Smooth muscle cell (in vitro differentiated cells): ENCODE data around the gene SCN5A. TPM values are rescaled to one million over a fixed set of nuclear protein-coding genes. Genes with fewer than 3 reads are reported as not detected.

Source experiments
- DNase-seq: peaks from one replicate; lab custom pipeline; 2025; ENCODE audit not compliant: unreplicated experiment; lab: John Stamatoyannopoulos, UW
- H2AFZ ChIP-seq: fragments of 200-600 bp; sonication (generic); 2 replicates; pipeline ENCODE4 v1.6.0; 2016; ENCODE audit warnings: antibody characterized with exemption, low read depth, mild to moderate bottlenecking
- H3F3A ChIP-seq: fragments of 200-600 bp; sonication (generic); 2 replicates; pipeline ENCODE4 v1.6.0; 2017; ENCODE audit warnings: antibody characterized with exemption, low read depth
- H3K27ac ChIP-seq: fragments of 200-600 bp; sonication (generic); 2 replicates; pipeline ENCODE4 v1.5.1; 2016; ENCODE audit warnings: low read depth, mild to moderate bottlenecking
- H3K27me3 ChIP-seq: fragments of 200-600 bp; sonication (generic); 2 replicates; pipeline ENCODE4 v1.6.1; 2016; ENCODE audit warnings: low read depth, mild to moderate bottlenecking
- H3K36me3 ChIP-seq: fragments of 200-600 bp; sonication (generic); 2 replicates; pipeline ENCODE4 v1.5.1; 2016; ENCODE audit warnings: low read depth
- H3K4me1 ChIP-seq: fragments of 200-600 bp; sonication (generic); 2 replicates; pipeline ENCODE4 v1.5.1; 2016; ENCODE audit warnings: low read depth
- H3K4me2 ChIP-seq: fragments of 200-600 bp; sonication (generic); 2 replicates; pipeline ENCODE4 v1.6.0; 2016; ENCODE audit warnings: mild to moderate bottlenecking
- H3K4me3 ChIP-seq: fragments of 200-600 bp; sonication (generic); 2 replicates; pipeline ENCODE4 v1.5.1; 2016; ENCODE audit warnings: mild to moderate bottlenecking
- H3K79me2 ChIP-seq: fragments of 200-600 bp; sonication (generic); 2 replicates; pipeline ENCODE4 v1.6.0; 2016; ENCODE audit warnings: low read depth, mild to moderate bottlenecking
- H3K9ac ChIP-seq: fragments of 200-600 bp; sonication (generic); 2 replicates; pipeline ENCODE4 v1.6.0; 2016; ENCODE audit warnings: low read depth
- H3K9me3 ChIP-seq: fragments of 200-600 bp; sonication (generic); replicated peaks from 2 replicates; pipeline ENCODE4 v1.5.1; 2016; ENCODE audit warnings: low read depth
- H4K20me1 ChIP-seq: fragments of 200-600 bp; sonication (generic); 2 replicates; pipeline ENCODE4 v1.6.0; 2016; ENCODE audit warnings: low read depth
- WGBS: methylation state at CpG from one replicate; pipeline ENCODE4 v1.1.7; 2016; ENCODE audit warnings: low lambda C conversion rate; 5-methylcytosine and 5-hydroxymethylcytosine counted together
- polyA plus RNA-seq: library from polyadenylated mRNA; unstranded; fragments of >200 nt; fragmentation: Nextera tagmentation; extraction: Ambion mirVana; gene quantifications from 2 replicates; pipeline ENCODE4 v1.2.1, GENCODE V29; 2016
- total RNA-seq: library from RNA; depleted of rRNA; stranded (reverse); fragments of >200 nt; gene quantifications from 2 replicates; pipeline ENCODE4 v1.2.3, GENCODE V29; 2014
- TF ChIP-seq, protein P1 (sequence below): fragments of 200-600 bp; sonication (generic); IDR thresholded peaks from 2 replicates; pipeline ENCODE4 v1.5.1; 2017; ENCODE audit warnings: borderline replicate concordance, mild to moderate bottlenecking, antibody characterized with exemption; ENCODE audit not compliant: insufficient read depth, poor library complexity, severe bottlenecking

SCN5A gene
- total and polyA plus RNA-seq, 2 experiments from 2014 or later: 0.93 to 3.4 TPM

DNA sequence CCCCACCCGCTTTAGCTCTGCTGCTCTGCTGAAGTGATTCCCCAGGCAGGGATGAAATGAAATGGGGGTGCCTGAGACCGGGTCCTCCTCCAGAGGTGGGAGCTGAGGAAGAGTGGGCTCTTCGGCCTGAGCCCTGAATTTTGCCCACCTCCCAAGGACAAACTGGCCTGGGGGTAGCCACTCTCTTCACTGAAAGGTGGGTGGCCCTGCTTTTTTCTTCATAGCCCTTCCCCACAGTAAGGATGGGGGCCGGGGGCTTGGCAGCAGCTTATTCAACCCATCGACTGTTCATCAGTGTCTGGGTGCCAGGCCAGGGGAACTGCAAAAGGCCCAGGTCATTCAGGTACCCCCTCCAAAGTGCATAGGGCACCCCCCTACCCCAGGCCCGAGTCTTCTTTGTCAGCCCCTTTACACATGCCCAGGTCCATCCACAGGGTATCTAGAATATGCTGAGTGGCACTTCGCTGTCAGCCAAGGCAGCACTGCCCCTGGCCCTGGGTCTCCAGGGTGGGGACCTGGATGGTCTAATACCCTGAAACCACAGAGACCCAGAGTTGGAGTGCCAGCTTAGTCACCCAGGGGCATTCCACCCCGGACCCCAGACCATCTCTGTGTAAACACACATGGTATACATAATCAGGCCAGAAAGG lies 7.9 kb downstream of the SCN5A start:
- Histone ChIP-seq H2AFZ (no peak overlapping the region), H3K4me2 (no peak overlapping the region), H3K4me3 (no peak overlapping the region), H4K20me1 (no peaks in the 10 kb centered on the region), H3K79me2 (no peaks in the 10 kb centered on the region), H3K4me1 (peaks cover 11% of the 10 kb centered on the region), H3K27me3 (peaks cover 54% of the 10 kb centered on the region), H3K36me3 (no peaks in the 10 kb centered on the region), H3K27ac (no peak overlapping the region), H3F3A (no peaks in the 10 kb centered on the region), H3K9ac (no peak overlapping the region), H3K9me3 (no peaks in the 10 kb centered on the region)
- TF ChIP-seq, protein P1, sequence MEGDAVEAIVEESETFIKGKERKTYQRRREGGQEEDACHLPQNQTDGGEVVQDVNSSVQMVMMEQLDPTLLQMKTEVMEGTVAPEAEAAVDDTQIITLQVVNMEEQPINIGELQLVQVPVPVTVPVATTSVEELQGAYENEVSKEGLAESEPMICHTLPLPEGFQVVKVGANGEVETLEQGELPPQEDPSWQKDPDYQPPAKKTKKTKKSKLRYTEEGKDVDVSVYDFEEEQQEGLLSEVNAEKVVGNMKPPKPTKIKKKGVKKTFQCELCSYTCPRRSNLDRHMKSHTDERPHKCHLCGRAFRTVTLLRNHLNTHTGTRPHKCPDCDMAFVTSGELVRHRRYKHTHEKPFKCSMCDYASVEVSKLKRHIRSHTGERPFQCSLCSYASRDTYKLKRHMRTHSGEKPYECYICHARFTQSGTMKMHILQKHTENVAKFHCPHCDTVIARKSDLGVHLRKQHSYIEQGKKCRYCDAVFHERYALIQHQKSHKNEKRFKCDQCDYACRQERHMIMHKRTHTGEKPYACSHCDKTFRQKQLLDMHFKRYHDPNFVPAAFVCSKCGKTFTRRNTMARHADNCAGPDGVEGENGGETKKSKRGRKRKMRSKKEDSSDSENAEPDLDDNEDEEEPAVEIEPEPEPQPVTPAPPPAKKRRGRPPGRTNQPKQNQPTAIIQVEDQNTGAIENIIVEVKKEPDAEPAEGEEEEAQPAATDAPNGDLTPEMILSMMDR: no peak
- 78% methylated on average over 8 of the region's 8 CpGs for WGBS
- no peak for DNase-seq

DNA sequence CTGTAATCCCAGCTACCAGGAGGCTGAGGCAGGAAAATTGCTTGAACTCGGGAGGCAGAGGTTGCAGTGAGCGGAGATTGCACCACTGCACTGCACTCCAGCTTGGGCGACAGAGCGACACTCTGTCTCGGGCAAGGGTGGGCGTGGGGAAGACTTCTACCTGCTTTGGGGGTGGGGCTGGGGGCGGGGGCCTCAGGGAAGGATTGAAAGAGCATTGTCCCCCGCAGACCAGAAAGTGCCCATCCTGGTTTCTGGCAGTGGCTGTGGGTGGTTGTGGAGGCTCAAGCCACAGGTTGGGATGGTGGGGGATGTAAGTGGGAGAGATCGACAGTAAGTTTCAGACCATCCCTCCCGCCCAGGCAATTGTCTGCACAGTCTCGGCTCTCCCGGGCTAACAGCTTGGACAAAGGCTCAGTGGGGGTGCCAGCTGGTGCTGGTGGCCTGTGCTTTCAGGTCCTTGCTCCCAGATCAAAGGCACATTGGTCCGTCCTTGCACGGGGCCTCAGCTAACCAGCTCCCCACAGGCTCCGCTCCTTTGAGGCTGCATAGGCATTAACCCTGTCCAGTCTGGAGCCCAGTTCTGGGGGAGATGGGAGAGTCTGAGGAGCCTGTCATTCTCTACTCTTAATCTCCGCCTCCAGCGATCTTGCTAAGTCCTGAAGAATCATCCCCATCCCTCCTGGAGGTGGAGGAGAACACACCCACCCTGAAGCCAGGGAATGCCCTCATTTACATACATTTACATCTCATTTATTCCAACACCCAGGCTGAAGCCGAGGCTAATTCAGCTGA lies 8.6 kb downstream of the SCN5A start:
- Histone ChIP-seq H3F3A (no peaks in the 10 kb centered on the region), H2AFZ (no peak overlapping the region), H3K4me3 (no peak overlapping the region), H3K27ac (no peak overlapping the region), H3K79me2 (no peaks in the 10 kb centered on the region), H3K9ac (no peak overlapping the region), H3K4me1 (peaks cover 11% of the 10 kb centered on the region), H3K4me2 (no peak overlapping the region), H3K36me3 (no peaks in the 10 kb centered on the region), H3K9me3 (no peaks in the 10 kb centered on the region), H4K20me1 (no peaks in the 10 kb centered on the region), H3K27me3 (peaks cover 47% of the 10 kb centered on the region)
- TF ChIP-seq, protein P1: no peak
- 41% methylated on average over 13 of the region's 18 CpGs for WGBS
- no peak for DNase-seq

DNA sequence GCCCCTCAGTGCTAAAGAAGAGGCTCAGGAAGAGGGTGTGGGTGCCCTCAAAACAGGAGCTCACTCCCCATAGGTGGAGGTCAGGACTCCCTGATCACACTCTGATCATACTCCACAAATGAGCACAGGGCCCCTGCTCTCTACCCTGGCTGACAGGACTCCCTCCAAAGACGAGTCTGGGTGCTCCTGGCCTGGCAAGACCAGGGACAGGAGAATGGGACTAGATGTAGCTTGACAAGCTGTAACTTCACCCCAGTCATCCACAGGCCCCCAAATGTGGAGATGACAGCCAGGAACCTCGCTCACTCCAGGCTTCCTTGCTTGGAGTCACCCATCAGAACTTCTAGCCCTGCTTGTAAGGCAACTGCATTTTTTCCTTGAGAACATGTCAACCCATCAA lies 11.1 kb downstream of the SCN5A start:
- TF ChIP-seq, protein P1: no peak
- no peak overlapping the region for H3K4me3 ChIP-seq
- H3K79me2 ChIP-seq: no peaks in the 10 kb centered on the region
- H2AFZ ChIP-seq: no peak overlapping the region
- WGBS: 86% methylated on average over 2 of the region's 2 CpGs
- peaks cover 11% of the 10 kb centered on the region for H3K4me1 ChIP-seq
- DNase-seq: no peak
- no peaks in the 10 kb centered on the region for H4K20me1 ChIP-seq
- H3K4me2 ChIP-seq: no peak overlapping the region
- H3K36me3 ChIP-seq: no peaks in the 10 kb centered on the region
- H3K9me3 ChIP-seq: no peaks in the 10 kb centered on the region
- H3F3A ChIP-seq: no peaks in the 10 kb centered on the region
- peaks cover 49% of the 10 kb centered on the region for H3K27me3 ChIP-seq
- H3K27ac ChIP-seq: no peak overlapping the region
- no peak overlapping the region for H3K9ac ChIP-seq

DNA sequence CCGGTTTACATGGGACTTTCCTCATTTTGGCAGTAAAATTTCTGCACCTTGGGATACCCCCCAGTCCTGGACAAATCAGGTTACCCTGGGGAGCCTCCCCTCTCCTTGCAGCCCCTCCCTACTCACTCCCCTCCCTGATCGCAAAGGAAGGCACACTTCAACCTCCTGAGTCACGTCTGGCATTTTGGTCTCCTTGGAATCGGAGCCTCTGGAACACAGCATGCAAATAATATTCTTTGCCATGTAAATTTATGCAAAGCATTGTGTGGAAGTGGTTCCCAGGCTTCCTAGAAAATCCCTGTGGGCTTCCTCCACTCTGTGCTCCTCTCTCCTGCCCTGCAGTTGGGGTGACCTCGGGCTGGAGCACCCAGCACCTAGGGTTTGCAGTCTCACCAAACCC lies 11.6 kb downstream of the SCN5A start:
- peaks cover 11% of the 10 kb centered on the region for H3K4me1 ChIP-seq
- no peaks in the 10 kb centered on the region for H3K79me2 ChIP-seq
- 63% methylated on average over 5 of the region's 5 CpGs for WGBS
- H3K9me3 ChIP-seq: no peaks in the 10 kb centered on the region
- no peak overlapping the region for H3K4me3 ChIP-seq
- H3K36me3 ChIP-seq: no peaks in the 10 kb centered on the region
- no peak overlapping the region for H3K9ac ChIP-seq
- TF ChIP-seq, protein P1: no peak
- H4K20me1 ChIP-seq: no peaks in the 10 kb centered on the region
- H2AFZ ChIP-seq: no peak overlapping the region
- no peak overlapping the region for H3K27ac ChIP-seq
- DNase-seq: no peak
- no peak overlapping the region for H3K4me2 ChIP-seq
- no peaks in the 10 kb centered on the region for H3F3A ChIP-seq
- H3K27me3 ChIP-seq: peaks cover 49% of the 10 kb centered on the region
